OCI-LY1 (cell line): ENCODE data around the gene FOSB.

Experiments used
- EZH2 ChIP-seq: fragments of 200-600 bp; sonication (generic), shearing (Covaris generic); IDR thresholded peaks from 2 replicates; pipeline ENCODE4 v1.8.0; 2017; ENCODE audit warnings: borderline replicate concordance, mixed run types, mild to moderate bottlenecking, antibody characterized with exemption, low read length, moderate library complexity, mixed read lengths
- TF ChIP-seq, protein P1 (sequence below): fragments of 200-600 bp; sonication (generic), shearing (Covaris generic); IDR thresholded peaks from 2 replicates; pipeline ENCODE4 v1.5.1; 2017; ENCODE audit warnings: mild to moderate bottlenecking, antibody characterized with exemption, low read length, moderate library complexity, mixed read lengths

DNA sequence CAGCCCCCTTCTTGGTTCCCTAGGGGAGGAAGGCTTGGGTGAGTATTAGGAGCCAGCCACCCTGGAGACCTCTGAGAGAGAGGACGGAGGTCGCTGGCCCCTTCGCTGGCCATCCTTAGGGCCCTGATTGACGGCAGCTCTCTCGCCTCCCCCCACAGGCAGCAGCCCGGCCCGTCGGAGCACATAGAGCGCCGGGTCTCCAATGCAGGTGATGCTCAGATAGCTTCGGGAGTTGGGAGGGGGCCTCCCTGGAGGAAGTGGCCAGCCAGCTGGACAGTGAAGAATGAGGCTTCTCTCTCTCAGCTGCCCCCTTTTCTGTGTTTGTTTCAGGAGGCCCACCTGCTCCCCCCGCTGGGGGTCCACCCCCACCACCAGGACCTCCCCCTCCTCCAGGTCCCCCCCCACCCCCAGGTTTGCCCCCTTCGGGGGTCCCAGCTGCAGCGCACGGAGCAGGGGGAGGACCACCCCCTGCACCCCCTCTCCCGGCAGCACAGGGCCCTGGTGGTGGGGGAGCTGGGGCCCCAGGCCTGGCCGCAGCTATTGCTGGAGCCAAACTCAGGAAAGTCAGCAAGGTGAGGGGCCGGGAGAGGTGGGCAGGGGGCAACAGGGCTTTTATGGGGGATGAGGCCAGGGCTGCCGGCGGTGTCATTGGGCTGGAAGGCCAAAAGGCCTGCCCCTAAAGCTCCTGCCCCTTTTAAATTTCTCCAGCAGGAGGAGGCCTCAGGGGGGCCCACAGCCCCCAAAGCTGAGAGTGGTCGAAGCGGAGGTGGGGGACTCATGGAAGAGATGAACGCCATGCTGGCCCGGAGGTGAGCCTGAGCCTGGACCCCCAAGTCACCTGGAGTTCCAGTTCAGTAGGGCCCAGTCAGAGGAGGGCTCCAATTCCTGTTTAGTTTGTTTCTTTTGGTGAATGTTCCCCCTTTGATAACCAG lies 54.5 kb downstream of the FOSB start:
- TF ChIP-seq, protein P1, sequence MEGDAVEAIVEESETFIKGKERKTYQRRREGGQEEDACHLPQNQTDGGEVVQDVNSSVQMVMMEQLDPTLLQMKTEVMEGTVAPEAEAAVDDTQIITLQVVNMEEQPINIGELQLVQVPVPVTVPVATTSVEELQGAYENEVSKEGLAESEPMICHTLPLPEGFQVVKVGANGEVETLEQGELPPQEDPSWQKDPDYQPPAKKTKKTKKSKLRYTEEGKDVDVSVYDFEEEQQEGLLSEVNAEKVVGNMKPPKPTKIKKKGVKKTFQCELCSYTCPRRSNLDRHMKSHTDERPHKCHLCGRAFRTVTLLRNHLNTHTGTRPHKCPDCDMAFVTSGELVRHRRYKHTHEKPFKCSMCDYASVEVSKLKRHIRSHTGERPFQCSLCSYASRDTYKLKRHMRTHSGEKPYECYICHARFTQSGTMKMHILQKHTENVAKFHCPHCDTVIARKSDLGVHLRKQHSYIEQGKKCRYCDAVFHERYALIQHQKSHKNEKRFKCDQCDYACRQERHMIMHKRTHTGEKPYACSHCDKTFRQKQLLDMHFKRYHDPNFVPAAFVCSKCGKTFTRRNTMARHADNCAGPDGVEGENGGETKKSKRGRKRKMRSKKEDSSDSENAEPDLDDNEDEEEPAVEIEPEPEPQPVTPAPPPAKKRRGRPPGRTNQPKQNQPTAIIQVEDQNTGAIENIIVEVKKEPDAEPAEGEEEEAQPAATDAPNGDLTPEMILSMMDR, result no peak
- no peak for TF ChIP-seq EZH2
